Fibroblast of the conjunctiva (primary cell): ENCODE measurements around the gene EDARADD.
"Not testable (repeated sequence)": the region's sequence is repeated elsewhere in the genome, so short reads cannot be mapped to it uniquely, and the experiment has no call there.

Experiments used
- DNase-seq: peaks from one replicate; pipeline ENCODE4 v3.0.0-alpha.2; 2010; ENCODE audit warnings: low read depth

EDARADD gene

GRCh38 chr1:236393681-236394481 is at the start of gene EDARADD:
Gene EDARADD (plus strand): TSS chr1:236394286. CDS start chr1:236394445, 159 bp downstream.
- no peak for DNase-seq

GRCh38 chr1:236345728-236346127 is 48.4 kb upstream of the EDARADD start:
- DNase-seq = no peak

- DNase-seq = no peak
Observed at GRCh38 chr1:236348071-236348470, 46.0 kb upstream of the EDARADD start.

GRCh38 chr1:236350308-236350707 is 43.8 kb upstream of the EDARADD start:
- no peak for DNase-seq

- no peak for DNase-seq
Observed at GRCh38 chr1:236351875-236352573, 42.1 kb upstream of the EDARADD start.

- DNase-seq = not testable (repeated sequence)
Observed at GRCh38 chr1:236352747-236353146, 41.3 kb upstream of the EDARADD start.

- DNase-seq = no peak
Observed at GRCh38 chr1:236353813-236354212, 40.3 kb upstream of the EDARADD start.

GRCh38 chr1:236354330-236355147 is 39.5 kb upstream of the EDARADD start:
- no peak for DNase-seq

- DNase-seq = no peak
Observed at GRCh38 chr1:236356141-236356540, 37.9 kb upstream of the EDARADD start.

- DNase-seq = no peak
Observed at GRCh38 chr1:236361909-236362590, 32.0 kb upstream of the EDARADD start.

GRCh38 chr1:236363237-236363636 is 30.8 kb upstream of the EDARADD start:
- no peak for DNase-seq

- no peak for DNase-seq
Observed at GRCh38 chr1:236365999-236366570, 28.0 kb upstream of the EDARADD start.

GRCh38 chr1:236366681-236367080 is 27.4 kb upstream of the EDARADD start:
- not testable (repeated sequence) for DNase-seq

GRCh38 chr1:236370420-236370819 is 23.7 kb upstream of the EDARADD start:
- DNase-seq = no peak

GRCh38 chr1:236371083-236371482 is 23.0 kb upstream of the EDARADD start:
- DNase-seq = no peak

GRCh38 chr1:236377832-236378535 is 16.1 kb upstream of the EDARADD start:
- DNase-seq = no peak

- no peak for DNase-seq
Observed at GRCh38 chr1:236381565-236382158, 12.4 kb upstream of the EDARADD start.

- no peak for DNase-seq
Observed at GRCh38 chr1:236388332-236388731, 5.8 kb upstream of the EDARADD start.

GRCh38 chr1:236389253-236389652 is 4.8 kb upstream of the EDARADD start:
- no peak for DNase-seq

GRCh38 chr1:236391008-236391407 is 3.1 kb upstream of the EDARADD start:
- DNase-seq = no peak

- no peak for DNase-seq
Observed at GRCh38 chr1:236392182-236392581, 1.9 kb upstream of the EDARADD start.
